ENCODE data around the gene MRPL28.

Gene MRPL28

GRCh38 chr16:374616-374926, 4.2 kb upstream of the MRPL28 start:
- no peak overlapping the region for H3K4me3 ChIP-seq
- H3K27ac ChIP-seq, result no peak overlapping the region
- no peak for TF ChIP-seq CTCF (IDR thresholded peaks at IDR 0.05)
- no peak for DNase-seq (ENCODE audit: low spot score)

GRCh38 chr16:373848-374615, 3.7 kb upstream of the MRPL28 start:
- TF ChIP-seq CTCF (IDR thresholded peaks at IDR 0.05), result no peak
- DNase-seq (ENCODE audit: low spot score), result no peak
- H3K27ac ChIP-seq, result no peak overlapping the region
- no peak overlapping the region for H3K4me3 ChIP-seq

- H3K4me3 ChIP-seq, result no peak overlapping the region
Measured at GRCh38 chr16:373020-373598, 2.8 kb upstream of the MRPL28 start.

GRCh38 chr16:372302-372983, 2.1 kb upstream of the MRPL28 start:
- no peak for TF ChIP-seq CTCF (IDR thresholded peaks at IDR 0.05)
- Histone ChIP-seq H3K4me3 (no peak overlapping the region), H3K27ac (no peak overlapping the region)
- no peak for DNase-seq (ENCODE audit: low spot score)

More at GRCh38 chr16:373020-373598, 2.8 kb upstream of the MRPL28 start:
- H3K27ac ChIP-seq, result no peak overlapping the region
- no peak for DNase-seq (ENCODE audit: low spot score)
- no peak for TF ChIP-seq CTCF (IDR thresholded peaks at IDR 0.05)

GRCh38 chr16:371515-372301, 1.4 kb upstream of the MRPL28 start:
- no peak for DNase-seq (ENCODE audit: low spot score)
- Histone ChIP-seq H3K27ac (no peak overlapping the region), H3K4me3 (no peak overlapping the region)
- TF ChIP-seq CTCF (IDR thresholded peaks at IDR 0.05), result no peak

- Histone ChIP-seq H3K4me3 (peak overlapping the region; percentile 73), H3K27ac (peak overlapping the region; percentile 35 to 68)
- TF ChIP-seq CTCF (IDR thresholded peaks at IDR 0.05), result no peak
- no peak for DNase-seq (ENCODE audit: low spot score)
Measured at GRCh38 chr16:370979-371514, 709 bp upstream of the MRPL28 start.

Data from coronary artery (tissue), 2 donors.